Stimulated activated CD4-positive, alpha-beta T cell treated with anti-CD3 and anti-CD28 coated beads, Interleukin-1b, Interleukin-23, amount 100 ng/mL, for 48 hours (primary cell): Measurements from ENCODE around the gene CYP2U1.
A peak's percentile ranks its signal among the peaks of the same experiment; 100 is the strongest.
"Not testable (repeated sequence)": the region's sequence is repeated elsewhere in the genome, so short reads cannot be mapped to it uniquely, and the experiment has no call there.

Experiments used
- DNase-seq: peaks from one replicate; pipeline ENCODE4 v3.0.0-alpha.2; 2020

CYP2U1 gene

GRCh38 chr4:107930821-107931774 is at the start of gene CYP2U1:
CYP2U1 (plus strand) TSS chr4:107931549; CDS start chr4:107931644, 95 bp downstream.
- peak; percentile 65 for DNase-seq

GRCh38 chr4:107885865-107886264 is 45.5 kb upstream of the CYP2U1 start:
- no peak for DNase-seq

GRCh38 chr4:107888237-107888636 is 43.1 kb upstream of the CYP2U1 start:
- DNase-seq = no peak

GRCh38 chr4:107890779-107891178 is 40.6 kb upstream of the CYP2U1 start:
- no peak for DNase-seq

- DNase-seq = no peak
Observed at GRCh38 chr4:107891299-107891698, 40.0 kb upstream of the CYP2U1 start.

GRCh38 chr4:107893171-107894137 is 37.9 kb upstream of the CYP2U1 start:
- DNase-seq = no peak

- no peak for DNase-seq
Observed at GRCh38 chr4:107894138-107894603, 37.2 kb upstream of the CYP2U1 start.

GRCh38 chr4:107896158-107896645 is 35.1 kb upstream of the CYP2U1 start:
- DNase-seq = peak; percentile 16

- DNase-seq = no peak
Observed at GRCh38 chr4:107896646-107897045, 34.7 kb upstream of the CYP2U1 start.

GRCh38 chr4:107897823-107898222 is 33.5 kb upstream of the CYP2U1 start:
- DNase-seq = no peak

GRCh38 chr4:107900067-107900466 is 31.3 kb upstream of the CYP2U1 start:
- no peak for DNase-seq

- no peak for DNase-seq
Observed at GRCh38 chr4:107900508-107900907, 30.8 kb upstream of the CYP2U1 start.

GRCh38 chr4:107901213-107901934 is 30.0 kb upstream of the CYP2U1 start:
- no peak for DNase-seq

- no peak for DNase-seq
Observed at GRCh38 chr4:107902715-107903114, 28.6 kb upstream of the CYP2U1 start.

- not testable (repeated sequence) for DNase-seq
Observed at GRCh38 chr4:107905082-107905481, 26.3 kb upstream of the CYP2U1 start.

GRCh38 chr4:107906458-107907100 is 24.8 kb upstream of the CYP2U1 start:
- DNase-seq = no peak

GRCh38 chr4:107908377-107908776 is 23.0 kb upstream of the CYP2U1 start:
- no peak for DNase-seq

GRCh38 chr4:107913283-107913899 is 18.0 kb upstream of the CYP2U1 start:
- DNase-seq = no peak

- no peak for DNase-seq
Observed at GRCh38 chr4:107915220-107915619, 16.1 kb upstream of the CYP2U1 start.

GRCh38 chr4:107916623-107917022 is 14.7 kb upstream of the CYP2U1 start:
- no peak for DNase-seq

- no peak for DNase-seq
Observed at GRCh38 chr4:107917500-107917899, 13.8 kb upstream of the CYP2U1 start.
